H9 (cell line): ENCODE results near the gene SLITRK2. TPM values are rescaled to one million over a fixed set of nuclear protein-coding genes. Genes with fewer than 3 reads are reported as not detected.

ENCODE experiments used
- DNase-seq: peaks from one replicate; pipeline ENCODE4 v3.0.0-alpha.2; 2017
- H2AFZ ChIP-seq: one replicate; pipeline ENCODE4 v1.6.1; 2013; ENCODE audit warnings: mild to moderate bottlenecking, low read length, control low read depth, moderate library complexity
- H2AK5ac ChIP-seq: 2 replicates; pipeline ENCODE4 v1.6.1; 2013; ENCODE audit warnings: low read length, control low read depth, mixed read lengths; ENCODE audit not compliant: insufficient read length
- H2BK120ac ChIP-seq: one replicate; pipeline ENCODE4 v1.6.1; 2013; ENCODE audit warnings: low read depth, mild to moderate bottlenecking, low read length, control low read depth, inconsistent platforms; ENCODE audit not compliant: poor library complexity, severe bottlenecking
- H2BK12ac ChIP-seq: 2 replicates; pipeline ENCODE4 v1.6.1; 2013; ENCODE audit warnings: low read length, control low read depth, mixed read lengths, low read depth; ENCODE audit not compliant: insufficient read length
- H2BK15ac ChIP-seq: 2 replicates; pipeline ENCODE4 v1.6.1; 2013; ENCODE audit warnings: low read depth, low read length, control low read depth
- H2BK20ac ChIP-seq: one replicate; pipeline ENCODE4 v1.6.1; 2013; ENCODE audit warnings: low read depth, mild to moderate bottlenecking, low read length, control low read depth, inconsistent platforms; ENCODE audit not compliant: poor library complexity, severe bottlenecking
- H2BK5ac ChIP-seq: 2 replicates; pipeline ENCODE4 v1.6.1; 2013; ENCODE audit warnings: low read length, control low read depth, mixed read lengths; ENCODE audit not compliant: insufficient read length
- H3K14ac ChIP-seq: 2 replicates; pipeline ENCODE4 v1.6.1; 2013; ENCODE audit warnings: low read length, control low read depth; ENCODE audit not compliant: insufficient read depth
- H3K18ac ChIP-seq: 2 replicates; pipeline ENCODE4 v1.6.1; 2013; ENCODE audit warnings: low read depth, mild to moderate bottlenecking, mixed read lengths, low read length, control low read depth; ENCODE audit not compliant: insufficient read length
- H3K23ac ChIP-seq: 2 replicates; pipeline ENCODE4 v1.6.1; 2013; ENCODE audit warnings: low read length, control low read depth, mixed read lengths, low read depth; ENCODE audit not compliant: insufficient read length
- H3K23me2 ChIP-seq: 2 replicates; pipeline ENCODE4 v1.6.1; 2013; ENCODE audit warnings: low read depth, mild to moderate bottlenecking, mixed read lengths, low read length, control low read depth; ENCODE audit not compliant: insufficient read length, poor library complexity, severe bottlenecking
- H3K27ac ChIP-seq: 2 replicates; pipeline ENCODE4 v1.5.1; 2013; ENCODE audit warnings: low read length, control low read depth, mixed read lengths, low read depth; ENCODE audit not compliant: insufficient read length
- H3K27me3 ChIP-seq: 2 replicates; pipeline ENCODE4 v1.6.1; 2013; ENCODE audit warnings: low read length, control low read depth, inconsistent platforms; ENCODE audit not compliant: insufficient read depth
- H3K4ac ChIP-seq: 2 replicates; pipeline ENCODE4 v1.6.1; 2013; ENCODE audit warnings: low read depth, mild to moderate bottlenecking, control low read depth, inconsistent platforms, low read length, moderate library complexity
- H3K4me1 ChIP-seq: 2 replicates; pipeline ENCODE4 v1.6.1; 2013; ENCODE audit warnings: low read length, control low read depth, inconsistent platforms; ENCODE audit not compliant: insufficient read depth
- H3K4me2 ChIP-seq: 2 replicates; pipeline ENCODE4 v1.6.1; 2013; ENCODE audit warnings: low read length, control low read depth, mixed read lengths; ENCODE audit not compliant: insufficient read length, insufficient read depth
- H3K56ac ChIP-seq: 2 replicates; pipeline ENCODE4 v1.6.1; 2013; ENCODE audit warnings: low read depth, mild to moderate bottlenecking, mixed read lengths, low read length, control low read depth; ENCODE audit not compliant: insufficient read length
- H3K79me1 ChIP-seq: 2 replicates; pipeline ENCODE4 v1.6.1; 2013; ENCODE audit warnings: low read depth, mild to moderate bottlenecking, moderate library complexity, low read length, control low read depth, inconsistent platforms; ENCODE audit not compliant: insufficient read depth, poor library complexity, severe bottlenecking
- H3K79me2 ChIP-seq: 2 replicates; pipeline ENCODE4 v1.6.1; 2013; ENCODE audit warnings: low read length, control low read depth, inconsistent platforms; ENCODE audit not compliant: insufficient read depth
- H3K9ac ChIP-seq: 2 replicates; pipeline ENCODE4 v1.6.1; 2013; ENCODE audit warnings: low read length, control low read depth, mixed read lengths; ENCODE audit not compliant: insufficient read length; ENCODE audit errors: extremely low read depth
- H3K9me3 ChIP-seq: one replicate; pipeline ENCODE4 v1.6.1; 2013; ENCODE audit warnings: low read depth, low read length, inconsistent platforms; ENCODE audit not compliant: control insufficient read depth
- H3T11ph ChIP-seq: one replicate; pipeline ENCODE4 v1.6.1; 2013; ENCODE audit warnings: mild to moderate bottlenecking, low read length, control low read depth, inconsistent platforms
- H4K20me1 ChIP-seq: one replicate; pipeline ENCODE4 v1.6.1; 2013; ENCODE audit not compliant: control insufficient read depth, insufficient read length, insufficient read depth
- H4K5ac ChIP-seq: 2 replicates; pipeline ENCODE4 v1.6.1; 2013; ENCODE audit warnings: low read depth, mild to moderate bottlenecking, mixed read lengths, low read length, control low read depth; ENCODE audit not compliant: insufficient read length
- H4K8ac ChIP-seq: replicated peaks from 2 replicates; pipeline ENCODE4 v1.6.1; 2013; ENCODE audit warnings: low read length, control low read depth, mixed read lengths, low read depth; ENCODE audit not compliant: insufficient read length
- H4K91ac ChIP-seq: 2 replicates; pipeline ENCODE4 v1.6.1; 2013; ENCODE audit warnings: low read depth, mild to moderate bottlenecking, moderate library complexity, mixed read lengths, low read length, control low read depth; ENCODE audit not compliant: insufficient read length
- H3K27ac Mint-ChIP-seq, 3 experiments: 2 replicates in 2 of 3; 3 replicates in 1 of 3; pipeline ENCODE4 v1.8.0; 2020 to 2021; ENCODE audit warnings: mixed read lengths in 3 of 3, mild to moderate bottlenecking in 1 of 3, moderate library complexity in 1 of 3
- H3K27me3 Mint-ChIP-seq: 2 replicates; pipeline ENCODE4 v1.8.0; 2021; ENCODE audit warnings: low read depth, mild to moderate bottlenecking, moderate library complexity, mixed read lengths
- H3K36me3 Mint-ChIP-seq, 3 experiments: 2 replicates in 2 of 3; 3 replicates in 1 of 3; pipeline ENCODE4 v1.8.0; 2020 to 2021; ENCODE audit warnings: low read depth in 3 of 3, mixed read lengths in 3 of 3; ENCODE audit not compliant: insufficient read depth in 1 of 3
- H3K4me1 Mint-ChIP-seq, 2 experiments: 2 replicates each; pipeline ENCODE4 v1.8.0; 2020; ENCODE audit warnings: mixed read lengths in 2 of 2
- H3K4me3 Mint-ChIP-seq, 2 experiments: 2 replicates in 1 of 2; 3 replicates in 1 of 2; pipeline ENCODE4 v1.8.0; 2020 to 2021; ENCODE audit warnings: mild to moderate bottlenecking in 2 of 2, mixed read lengths in 2 of 2, moderate library complexity in 1 of 2
- H3K9me3 Mint-ChIP-seq, 2 experiments: 2 replicates in 1 of 2; 3 replicates in 1 of 2; pipeline ENCODE4 v1.8.0; 2020; ENCODE audit warnings: mild to moderate bottlenecking in 2 of 2, mixed read lengths in 2 of 2, moderate library complexity in 1 of 2
- WGBS: extraction: QIAGEN DNeasy Blood & Tissue Kit; methylation state at CpG from one replicate; pipeline ENCODE4 v1.1.7; 2013; ENCODE audit warnings: missing lambda C conversion rate, low lambda C conversion rate, mixed read lengths; ENCODE audit not compliant: insufficient read length; ENCODE audit errors: extremely low coverage; 5-methylcytosine and 5-hydroxymethylcytosine counted together
- total RNA-seq: library from RNA; stranded (reverse); gene quantifications from 2 replicates; pipeline ENCODE4 v1.2.1, GENCODE V29; 2021
- TF ChIP-seq, protein P1 (sequence below): fragments of 200-600 bp; sonication (generic); conservative IDR thresholded peaks from 3 replicates; pipeline ENCODE4 v1.8.0; 2021; ENCODE audit warnings: antibody characterized with exemption, mild to moderate bottlenecking

SLITRK2 gene
- total RNA-seq, 1 experiment from 2014 or later = 0.09 TPM

DNA sequence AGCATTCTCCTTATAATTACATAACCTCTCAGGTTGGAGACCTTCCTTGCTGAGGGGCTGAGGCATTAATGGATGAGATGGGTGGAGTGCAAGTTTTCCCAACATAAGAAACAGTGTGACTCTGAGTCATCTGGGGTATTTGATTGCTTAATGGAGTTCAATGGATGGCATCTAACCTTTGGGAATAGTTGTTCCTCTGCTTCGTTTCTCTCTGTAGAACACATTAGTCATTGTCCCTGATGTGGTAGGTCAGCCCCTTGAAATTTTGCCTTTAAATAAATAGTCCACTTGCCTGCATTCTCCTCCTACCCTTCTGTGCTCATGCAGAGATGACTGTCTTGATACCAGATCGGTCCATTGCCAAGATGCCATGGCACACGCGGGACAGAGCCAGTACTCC is 38.6 kb downstream of the SLITRK2 start:
- H3K4me3 Mint-ChIP-seq = no peak overlapping the region
- Histone ChIP-seq H3K27ac (no peak overlapping the region), H2AFZ (no peak overlapping the region), H2BK120ac (no peak overlapping the region), H4K20me1 (no peaks in the 10 kb centered on the region), H3K9ac (no peak overlapping the region), H2BK15ac (no peak overlapping the region), H3K4me2 (no peak overlapping the region), H4K5ac (no peak overlapping the region), H3K56ac (no peak overlapping the region), H3K27me3 (no peaks in the 10 kb centered on the region), H3K23me2 (no peaks in the 10 kb centered on the region), H3K4ac (no peak overlapping the region), H3K79me1 (no peaks in the 10 kb centered on the region), H4K91ac (no peak overlapping the region), H3K9me3 (peaks cover 31% of the 10 kb centered on the region), H3K79me2 (no peaks in the 10 kb centered on the region), H2BK5ac (no peak overlapping the region), H3K14ac (no peak overlapping the region), H4K8ac (no peak overlapping the region), H3K18ac (no peak overlapping the region), H2AK5ac (no peak overlapping the region), H3K4me1 (no peaks in the 10 kb centered on the region), H2BK20ac (no peak overlapping the region), H3T11ph (no peak overlapping the region), H3K23ac (no peak overlapping the region), H2BK12ac (no peak overlapping the region)
- 0 out of 7 replicates have a peak, but pooled peaks cover 0 to 3% (median 0%) of the 10 kb centered on the region in 3 experiments for H3K36me3 Mint-ChIP-seq
- TF ChIP-seq, protein P1, sequence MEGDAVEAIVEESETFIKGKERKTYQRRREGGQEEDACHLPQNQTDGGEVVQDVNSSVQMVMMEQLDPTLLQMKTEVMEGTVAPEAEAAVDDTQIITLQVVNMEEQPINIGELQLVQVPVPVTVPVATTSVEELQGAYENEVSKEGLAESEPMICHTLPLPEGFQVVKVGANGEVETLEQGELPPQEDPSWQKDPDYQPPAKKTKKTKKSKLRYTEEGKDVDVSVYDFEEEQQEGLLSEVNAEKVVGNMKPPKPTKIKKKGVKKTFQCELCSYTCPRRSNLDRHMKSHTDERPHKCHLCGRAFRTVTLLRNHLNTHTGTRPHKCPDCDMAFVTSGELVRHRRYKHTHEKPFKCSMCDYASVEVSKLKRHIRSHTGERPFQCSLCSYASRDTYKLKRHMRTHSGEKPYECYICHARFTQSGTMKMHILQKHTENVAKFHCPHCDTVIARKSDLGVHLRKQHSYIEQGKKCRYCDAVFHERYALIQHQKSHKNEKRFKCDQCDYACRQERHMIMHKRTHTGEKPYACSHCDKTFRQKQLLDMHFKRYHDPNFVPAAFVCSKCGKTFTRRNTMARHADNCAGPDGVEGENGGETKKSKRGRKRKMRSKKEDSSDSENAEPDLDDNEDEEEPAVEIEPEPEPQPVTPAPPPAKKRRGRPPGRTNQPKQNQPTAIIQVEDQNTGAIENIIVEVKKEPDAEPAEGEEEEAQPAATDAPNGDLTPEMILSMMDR = no peak
- no peak for DNase-seq
- no CpG with 5 or more reads among the region's 4 CpGs for WGBS
- peaks cover 47 to 49% of the 10 kb centered on the region in 2 experiments for H3K9me3 Mint-ChIP-seq
- peaks cover 7% of the 10 kb centered on the region in 2 experiments for H3K4me1 Mint-ChIP-seq
- H3K27me3 Mint-ChIP-seq = peaks cover 2% of the 10 kb centered on the region; the same call in 1 of the 2 replicates
- 0 out of 7 replicates have a peak overlapping the region, but pooled peaks of 1 of the 3 experiments have one; percentile 48 for H3K27ac Mint-ChIP-seq
